SU-DHL-6 (cell line): ENCODE measurements around the gene VAC14.

ENCODE experiments used
- H2AFZ ChIP-seq: fragments of 200-600 bp; sonication (generic); 2 replicates; pipeline ENCODE4 v1.6.1; 2014; ENCODE audit warnings: low read depth, mild to moderate bottlenecking, moderate library complexity, mixed read lengths, antibody characterized with exemption, low read length; ENCODE audit not compliant: severe bottlenecking
- H3F3A ChIP-seq: fragments of 200-600 bp; shearing (Covaris generic); 2 replicates; pipeline ENCODE4 v1.6.0; 2016; ENCODE audit warnings: antibody characterized with exemption, mild to moderate bottlenecking; ENCODE audit not compliant: insufficient read depth
- H3K27ac ChIP-seq: fragments of 200-600 bp; sonication (generic); 2 replicates; pipeline ENCODE4 v1.5.1; 2016; ENCODE audit warnings: low read depth, mild to moderate bottlenecking, low read length, moderate library complexity, mixed read lengths
- H3K27me3 ChIP-seq: fragments of 200-600 bp; sonication (generic), shearing (Covaris generic); 2 replicates; pipeline ENCODE4 v1.6.0; 2014; ENCODE audit warnings: mild to moderate bottlenecking, low read length
- H3K36me3 ChIP-seq: fragments of 200-600 bp; sonication (generic); 2 replicates; pipeline ENCODE4 v1.6.1; 2014; ENCODE audit warnings: mild to moderate bottlenecking, low read length, mixed read lengths
- H3K4me2 ChIP-seq: fragments of 300-600, 200-600 bp; shearing (Covaris generic), sonication (generic); 2 replicates; pipeline ENCODE4 v1.6.0; 2014; ENCODE audit warnings: low read length, low read depth, mild to moderate bottlenecking; ENCODE audit not compliant: poor library complexity, severe bottlenecking
- H3K4me3 ChIP-seq: fragments of 200-600 bp; sonication (generic); 2 replicates; pipeline ENCODE4 v1.5.1; 2014; ENCODE audit warnings: antibody characterized with exemption, low read length, mild to moderate bottlenecking, mixed read lengths; ENCODE audit not compliant: insufficient read depth, poor library complexity, severe bottlenecking
- H3K79me2 ChIP-seq: fragments of 200-600 bp; sonication (generic); 2 replicates; pipeline ENCODE4 v1.6.1; 2014; ENCODE audit warnings: mild to moderate bottlenecking, low read length, moderate library complexity; ENCODE audit not compliant: insufficient read depth
- H3K9ac ChIP-seq: fragments of 200-600 bp; sonication (generic); 2 replicates; pipeline ENCODE4 v1.7.0; 2014; ENCODE audit warnings: mild to moderate bottlenecking, low read length
- H3K9me2 ChIP-seq: fragments of 200-600 bp; sonication (generic); replicated peaks from 2 replicates; pipeline ENCODE4 v1.6.1; 2014; ENCODE audit warnings: low read length; ENCODE audit not compliant: insufficient read depth
- H3K9me3 ChIP-seq: fragments of 200-600 bp; sonication (generic); 2 replicates; pipeline ENCODE4 v1.6.1; 2014; ENCODE audit warnings: low read length, mixed read lengths; ENCODE audit not compliant: insufficient read depth
- H4K20me1 ChIP-seq: fragments of 200-600 bp; sonication (generic); 2 replicates; pipeline ENCODE4 v1.6.1; 2014; ENCODE audit warnings: low read depth, mild to moderate bottlenecking, antibody characterized with exemption, low read length, moderate library complexity, mixed read lengths
- EZH2phosphoT487 ChIP-seq: fragments of 200-600 bp; sonication (generic), shearing (Covaris generic); conservative IDR thresholded peaks from 2 replicates; pipeline ENCODE4 v1.6.1; 2018; ENCODE audit warnings: mild to moderate bottlenecking, antibody characterized with exemption, low read length, moderate library complexity, mixed read lengths
- TF ChIP-seq, protein P1 (sequence below): fragments of 200-600 bp; sonication (generic); IDR thresholded peaks from one replicate; pipeline ENCODE4 v1.5.1; 2017; ENCODE audit warnings: antibody characterized with exemption, mild to moderate bottlenecking, low read length, moderate library complexity; ENCODE audit not compliant: insufficient read depth, poor library complexity, severe bottlenecking

The VAC14 gene

DNA sequence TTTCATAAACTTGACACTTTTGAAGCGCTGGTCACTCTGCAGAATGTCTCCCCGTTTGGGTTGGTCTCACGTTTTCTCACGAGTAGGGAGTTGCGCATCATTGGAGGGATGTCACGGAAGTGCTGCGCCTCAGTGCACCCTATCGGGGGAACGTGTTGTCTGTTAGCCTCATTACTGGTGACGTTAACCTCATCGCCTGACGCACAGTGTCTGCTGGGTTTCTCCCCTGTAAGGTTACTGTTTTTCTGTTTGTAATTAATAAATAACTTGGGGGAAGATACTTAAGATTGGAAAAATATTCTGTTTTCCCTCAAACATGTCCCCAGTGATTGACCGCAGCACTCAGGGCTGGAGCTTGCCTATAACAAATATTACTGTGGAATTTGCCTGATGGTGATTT, 26.7 kb downstream of the VAC14 start:
- Histone ChIP-seq H3K36me3 (no peaks in the 10 kb centered on the region; the same call in 1 of the 2 replicates), H4K20me1 (no peaks in the 10 kb centered on the region), H3K9me2 (no peaks in the 10 kb centered on the region), H3F3A (no peaks in the 10 kb centered on the region), H3K27me3 (no peaks in the 10 kb centered on the region), H3K79me2 (no peaks in the 10 kb centered on the region), H2AFZ (no peak overlapping the region), H3K27ac (no peak overlapping the region), H3K4me2 (no peak overlapping the region), H3K4me3 (no peak overlapping the region), H3K9me3 (no peaks in the 10 kb centered on the region), H3K9ac (no peak overlapping the region)
- TF ChIP-seq, protein P1, sequence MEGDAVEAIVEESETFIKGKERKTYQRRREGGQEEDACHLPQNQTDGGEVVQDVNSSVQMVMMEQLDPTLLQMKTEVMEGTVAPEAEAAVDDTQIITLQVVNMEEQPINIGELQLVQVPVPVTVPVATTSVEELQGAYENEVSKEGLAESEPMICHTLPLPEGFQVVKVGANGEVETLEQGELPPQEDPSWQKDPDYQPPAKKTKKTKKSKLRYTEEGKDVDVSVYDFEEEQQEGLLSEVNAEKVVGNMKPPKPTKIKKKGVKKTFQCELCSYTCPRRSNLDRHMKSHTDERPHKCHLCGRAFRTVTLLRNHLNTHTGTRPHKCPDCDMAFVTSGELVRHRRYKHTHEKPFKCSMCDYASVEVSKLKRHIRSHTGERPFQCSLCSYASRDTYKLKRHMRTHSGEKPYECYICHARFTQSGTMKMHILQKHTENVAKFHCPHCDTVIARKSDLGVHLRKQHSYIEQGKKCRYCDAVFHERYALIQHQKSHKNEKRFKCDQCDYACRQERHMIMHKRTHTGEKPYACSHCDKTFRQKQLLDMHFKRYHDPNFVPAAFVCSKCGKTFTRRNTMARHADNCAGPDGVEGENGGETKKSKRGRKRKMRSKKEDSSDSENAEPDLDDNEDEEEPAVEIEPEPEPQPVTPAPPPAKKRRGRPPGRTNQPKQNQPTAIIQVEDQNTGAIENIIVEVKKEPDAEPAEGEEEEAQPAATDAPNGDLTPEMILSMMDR: no peak
- no peak for TF ChIP-seq EZH2phosphoT487

DNA sequence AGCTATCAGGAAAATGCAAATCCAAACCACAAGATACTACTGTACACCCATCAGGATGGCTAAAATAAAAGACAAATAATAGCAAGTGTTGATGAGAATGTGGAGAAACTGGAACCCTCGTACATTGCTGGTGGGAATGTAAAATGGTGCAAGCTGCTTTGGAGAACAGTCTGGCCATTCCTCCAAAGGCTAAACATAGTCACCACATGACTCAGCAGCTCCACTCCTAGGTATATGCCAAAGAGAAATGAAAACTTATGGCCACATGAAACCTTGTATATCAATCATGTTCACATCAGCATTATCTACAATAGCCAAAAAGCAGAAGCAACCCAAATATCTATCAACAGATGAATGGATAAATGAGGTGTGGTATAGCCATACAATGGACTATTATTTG, 28.5 kb downstream of the VAC14 start:
- Histone ChIP-seq H3K27me3 (no peaks in the 10 kb centered on the region), H3K4me3 (no peak overlapping the region), H3F3A (no peaks in the 10 kb centered on the region), H3K27ac (no peak overlapping the region), H3K4me2 (no peak overlapping the region), H3K36me3 (no peaks in the 10 kb centered on the region), H4K20me1 (no peaks in the 10 kb centered on the region), H2AFZ (no peak overlapping the region), H3K9ac (no peak overlapping the region), H3K9me2 (no peaks in the 10 kb centered on the region), H3K79me2 (no peaks in the 10 kb centered on the region), H3K9me3 (no peaks in the 10 kb centered on the region)
- TF ChIP-seq, protein P1: no peak
- no peak for TF ChIP-seq EZH2phosphoT487

- H3K9ac ChIP-seq: no peak overlapping the region
- no peaks in the 10 kb centered on the region for H3K9me2 ChIP-seq
- H3K27me3 ChIP-seq: no peaks in the 10 kb centered on the region
- H3K4me2 ChIP-seq: no peak overlapping the region
- H4K20me1 ChIP-seq: no peaks in the 10 kb centered on the region
- H3K79me2 ChIP-seq: no peaks in the 10 kb centered on the region
- H3F3A ChIP-seq: no peaks in the 10 kb centered on the region
- TF ChIP-seq EZH2phosphoT487: no peak
- TF ChIP-seq, protein P1: peak; percentile 65
- H3K36me3 ChIP-seq: no peaks in the 10 kb centered on the region
- H3K4me3 ChIP-seq: no peak overlapping the region
- H3K27ac ChIP-seq: no peak overlapping the region
- no peaks in the 10 kb centered on the region for H3K9me3 ChIP-seq
- H2AFZ ChIP-seq: no peak overlapping the region
Observed at GRCh38 chr16:70770626-70771552, 30.1 kb downstream of the VAC14 start.
